HL-60 (cell line): ENCODE results near the gene SLC30A4.
"Not testable (repeated sequence)": the region's sequence is repeated elsewhere in the genome, so short reads cannot be mapped to it uniquely, and the experiment has no call there.

Experiments
- CTCF ChIP-seq: IDR thresholded peaks from one replicate; pipeline ENCODE4 v1.5.1; 2011; ENCODE audit warnings: low read length, control low read depth, inconsistent platforms; ENCODE audit not compliant: insufficient read depth
- GABPA ChIP-seq: IDR thresholded peaks from 2 replicates; pipeline ENCODE4 v1.6.1; 2012; ENCODE audit warnings: low read depth
- POLR2AphosphoS5 ChIP-seq: IDR thresholded peaks from 2 replicates; pipeline ENCODE4 v1.6.1; 2012; ENCODE audit warnings: low read depth
- SPI1 ChIP-seq: IDR thresholded peaks from 2 replicates; pipeline ENCODE4 v1.6.1; 2012; ENCODE audit warnings: low read depth, mild to moderate bottlenecking, borderline replicate concordance

GRCh38 chr15:45507143-45507542, 15.4 kb downstream of the SLC30A4 start:
- TF ChIP-seq CTCF, SPI1, POLR2AphosphoS5, GABPA: not testable (repeated sequence)
